ENCODE results near the gene GNRHR.
"Not testable (repeated sequence)": the region's sequence is repeated elsewhere in the genome, so short reads cannot be mapped to it uniquely, and the experiment has no call there.

GNRHR gene

DNA sequence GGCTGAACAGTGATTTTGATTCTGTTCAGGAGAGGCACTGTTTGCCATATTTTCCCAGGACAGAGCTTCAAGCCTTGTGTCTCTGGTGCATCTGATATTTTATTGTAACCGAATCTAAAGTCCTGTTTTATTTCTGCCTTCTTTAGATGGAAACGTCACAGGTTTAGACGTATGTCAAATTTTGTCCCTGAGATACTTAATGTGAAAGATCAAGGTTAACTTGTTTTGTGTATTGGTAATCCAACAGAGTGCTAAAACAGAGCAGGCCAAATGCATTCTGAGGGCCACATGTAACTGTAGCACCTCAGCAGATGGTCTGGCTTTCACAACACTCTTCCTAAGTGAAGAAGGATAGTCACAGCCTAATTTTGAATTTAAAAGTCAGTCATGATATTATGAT is at the start of gene GNRHR:
TSS of gene GNRHR (minus strand) at position 101 of the 400 bp plus-strand sequence. CDS start at position 48, 53 bp downstream.
- no peak for DNase-seq

DNA sequence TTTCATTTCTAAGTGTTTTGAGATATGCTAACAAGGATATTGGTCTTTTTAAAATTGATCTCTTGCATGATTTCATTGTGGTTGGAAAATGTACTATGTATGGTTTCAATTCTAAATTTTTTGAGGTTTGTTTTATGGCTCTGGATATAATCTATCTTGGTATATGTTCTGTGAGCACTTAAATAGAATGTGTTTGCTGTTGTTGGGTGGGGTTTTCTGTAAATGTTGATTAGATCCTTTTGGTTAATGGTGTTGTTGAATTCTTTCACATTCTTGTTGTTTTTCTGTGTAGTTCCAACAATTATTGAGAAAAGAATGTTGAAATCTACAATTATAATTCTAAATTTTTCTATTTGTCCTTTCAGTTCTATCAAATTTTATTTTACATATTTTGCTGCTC is 42.6 kb upstream of the GNRHR start:
- no peak for DNase-seq

DNA sequence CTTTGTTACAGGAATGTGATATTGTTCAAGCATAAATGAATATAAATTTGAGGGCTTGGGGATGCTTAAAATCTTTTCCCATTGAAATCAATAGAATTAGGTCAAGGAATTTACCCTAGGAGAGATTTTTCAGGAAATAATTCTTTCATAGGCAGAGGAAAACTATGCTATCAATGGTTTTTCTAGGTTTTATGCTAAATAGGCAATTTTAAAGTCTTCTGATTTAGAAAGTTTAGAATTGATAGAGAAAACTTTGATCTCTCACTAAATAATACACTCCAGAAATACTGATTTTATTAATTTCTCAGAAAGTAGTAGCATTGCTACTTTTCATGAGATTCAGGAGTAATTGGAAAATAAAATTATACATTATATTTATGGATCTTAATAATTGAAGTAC is 36.5 kb upstream of the GNRHR start:
- DNase-seq, result no peak

- DNase-seq, result no peak
Observed at GRCh38 chr4:67787311-67787710, 33.1 kb upstream of the GNRHR start.

DNA sequence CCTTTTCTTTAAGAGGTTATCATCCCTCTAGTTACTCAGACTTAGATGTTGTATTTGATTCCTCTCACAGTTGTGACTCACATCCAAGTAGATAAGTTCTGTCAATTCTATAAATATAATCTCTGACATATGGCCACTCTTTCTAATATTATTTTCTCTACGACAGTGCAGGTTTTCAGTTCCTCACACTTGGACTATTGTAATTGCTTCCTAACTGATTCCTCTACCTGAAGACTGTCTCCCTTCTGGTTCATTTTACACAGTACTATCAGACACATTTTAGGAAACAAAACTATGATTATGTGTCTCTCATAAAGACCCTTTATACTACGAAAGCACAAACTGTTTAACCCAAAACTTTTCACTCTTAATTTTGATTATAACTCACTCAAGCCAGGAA is 31.3 kb upstream of the GNRHR start:
- DNase-seq, result no peak

- DNase-seq, result no peak
Observed at GRCh38 chr4:67779631-67780030, 25.4 kb upstream of the GNRHR start.

GRCh38 chr4:67776746-67777145 is 22.6 kb upstream of the GNRHR start:
- no peak for DNase-seq

DNA sequence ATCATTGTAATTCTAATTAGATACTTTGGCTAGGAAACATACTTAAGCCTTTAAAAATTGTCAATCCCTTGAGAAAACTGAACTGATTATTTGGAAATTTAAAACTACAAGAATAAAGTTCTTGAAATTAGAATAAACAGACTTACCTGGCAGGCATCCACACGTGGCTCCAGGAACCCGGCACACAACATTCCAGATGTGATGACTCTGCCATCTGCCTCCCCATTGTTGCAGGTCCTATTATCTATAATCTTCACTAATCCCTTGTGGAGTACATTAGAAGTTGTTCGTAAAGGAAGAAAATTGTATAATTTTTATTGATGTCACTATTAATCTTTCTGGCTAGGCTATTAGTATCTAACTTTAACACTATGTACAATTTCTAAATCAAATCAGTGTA is 16.2 kb upstream of the GNRHR start:
- no peak for DNase-seq

GRCh38 chr4:67765928-67766327 is 11.7 kb upstream of the GNRHR start:
- DNase-seq, result no peak

- DNase-seq, result no peak
Observed at GRCh38 chr4:67765401-67765800, 11.2 kb upstream of the GNRHR start.

GRCh38 chr4:67764183-67764582 is 10.0 kb upstream of the GNRHR start:
- no peak for DNase-seq

DNA sequence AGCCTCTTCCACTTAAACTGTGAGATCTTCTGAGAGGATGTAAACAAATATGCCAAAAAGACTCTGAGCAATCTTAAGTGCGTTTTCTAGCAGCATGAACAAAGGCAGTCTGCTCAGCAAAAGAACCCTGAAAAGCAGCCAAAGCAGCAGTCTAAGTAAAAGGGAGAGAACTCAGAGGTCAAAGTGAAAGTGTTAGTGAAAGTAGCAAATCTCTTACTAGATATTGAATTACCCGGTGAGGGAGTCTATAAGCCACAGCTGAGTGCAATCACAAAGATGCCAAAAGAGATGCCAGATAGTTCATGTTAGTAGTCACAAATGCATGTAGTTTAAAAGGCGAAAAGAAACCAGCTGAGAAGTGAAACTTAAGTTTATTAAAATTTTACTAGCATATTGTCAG is 7.9 kb upstream of the GNRHR start:
- no peak for DNase-seq

GRCh38 chr4:67756991-67757390 is 2.8 kb upstream of the GNRHR start:
- not testable (repeated sequence) for DNase-seq

DNA sequence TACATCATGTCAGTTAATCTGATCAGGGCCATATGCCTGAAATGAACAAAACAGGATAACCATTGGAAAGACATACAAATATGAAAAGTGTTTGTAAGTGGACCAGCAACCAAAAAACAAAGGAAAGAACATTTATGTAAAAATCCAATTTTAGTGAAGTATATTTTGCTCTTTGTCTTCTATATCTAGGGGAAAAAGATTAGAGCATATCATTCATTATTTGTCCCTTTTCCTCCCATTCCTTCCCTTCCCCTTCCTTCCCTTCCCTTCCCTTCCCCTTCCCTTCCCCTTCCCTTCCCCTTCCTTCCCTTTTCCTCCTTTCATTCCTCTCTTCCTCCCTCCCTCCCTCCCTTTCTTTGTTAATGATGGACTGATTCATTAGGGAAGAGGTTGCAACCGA is 1.8 kb upstream of the GNRHR start:
- no peak for DNase-seq

- DNase-seq, result no peak
Observed at GRCh38 chr4:67751260-67751659, 2.9 kb downstream of the GNRHR start.

DNA sequence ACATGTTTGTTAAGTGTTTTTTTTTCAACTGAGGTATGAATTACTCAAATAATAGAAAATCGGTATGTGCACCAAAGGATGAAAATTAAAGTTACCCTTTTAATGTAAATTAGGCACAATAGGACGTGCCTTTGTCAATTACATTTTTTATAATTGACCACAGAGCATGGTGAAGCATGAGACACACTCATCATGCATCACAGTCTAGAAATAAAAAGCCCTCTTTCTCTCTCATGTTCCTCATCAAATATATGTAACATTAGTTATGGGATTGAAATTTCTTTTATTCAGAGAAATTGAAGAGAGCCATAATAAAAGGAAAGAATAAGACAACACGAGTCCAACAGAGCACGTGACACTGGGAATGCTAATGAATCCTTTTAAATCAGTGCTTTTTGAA is 3.5 kb downstream of the GNRHR start:
- DNase-seq, result no peak

DNA sequence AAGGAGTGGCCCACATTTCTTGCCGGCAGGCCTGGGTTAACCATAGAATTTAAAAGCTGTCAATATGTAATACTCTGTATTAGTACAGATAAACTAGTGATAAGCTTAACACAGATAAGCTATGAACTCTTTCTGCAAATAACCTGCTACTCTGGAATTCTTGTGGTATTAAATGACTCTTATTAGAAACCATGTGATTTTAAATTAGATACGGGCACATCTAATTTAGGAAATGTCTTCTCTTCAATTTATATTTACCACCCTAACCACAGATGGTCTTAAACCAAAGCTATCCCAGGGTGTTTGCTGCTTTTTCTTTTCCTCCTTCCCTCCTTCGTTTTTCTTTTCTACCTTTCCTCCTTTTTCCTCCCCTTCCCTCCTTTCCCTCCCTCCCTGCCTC is 4.9 kb downstream of the GNRHR start:
- DNase-seq, result no peak

DNA sequence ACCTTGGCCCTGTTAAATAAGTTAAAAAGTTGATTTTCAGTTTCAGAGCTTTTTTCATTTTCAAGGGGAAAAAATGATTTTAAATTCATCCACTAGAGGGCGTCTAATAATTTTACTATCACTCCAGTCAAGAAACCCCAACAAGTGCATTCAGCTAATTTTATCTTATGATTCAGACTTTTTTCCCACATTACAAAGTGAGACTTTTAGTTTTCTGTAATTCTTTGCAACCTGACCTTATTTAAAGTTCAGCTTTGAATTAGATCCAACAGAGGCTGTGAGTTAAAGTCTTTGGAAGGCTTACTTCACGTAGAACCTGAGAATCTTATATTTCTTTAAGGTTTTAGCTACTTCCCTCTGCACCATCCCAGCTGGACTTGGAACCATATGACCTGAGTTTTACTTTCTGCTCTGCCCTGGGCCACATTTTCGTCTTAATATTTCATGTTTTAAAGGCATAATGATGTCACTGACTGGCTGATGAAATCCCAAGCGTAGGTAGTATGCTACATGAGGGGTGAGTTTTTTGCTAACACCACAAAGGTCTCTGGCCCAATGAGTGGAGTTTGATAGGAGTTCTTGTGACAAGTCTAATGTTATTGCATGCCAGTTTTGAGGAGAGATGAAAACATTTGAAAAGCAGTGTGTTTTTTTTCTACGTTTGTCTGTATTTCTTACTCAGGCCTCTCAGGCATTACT is 7.2 kb downstream of the GNRHR start:
- no peak for DNase-seq

DNA sequence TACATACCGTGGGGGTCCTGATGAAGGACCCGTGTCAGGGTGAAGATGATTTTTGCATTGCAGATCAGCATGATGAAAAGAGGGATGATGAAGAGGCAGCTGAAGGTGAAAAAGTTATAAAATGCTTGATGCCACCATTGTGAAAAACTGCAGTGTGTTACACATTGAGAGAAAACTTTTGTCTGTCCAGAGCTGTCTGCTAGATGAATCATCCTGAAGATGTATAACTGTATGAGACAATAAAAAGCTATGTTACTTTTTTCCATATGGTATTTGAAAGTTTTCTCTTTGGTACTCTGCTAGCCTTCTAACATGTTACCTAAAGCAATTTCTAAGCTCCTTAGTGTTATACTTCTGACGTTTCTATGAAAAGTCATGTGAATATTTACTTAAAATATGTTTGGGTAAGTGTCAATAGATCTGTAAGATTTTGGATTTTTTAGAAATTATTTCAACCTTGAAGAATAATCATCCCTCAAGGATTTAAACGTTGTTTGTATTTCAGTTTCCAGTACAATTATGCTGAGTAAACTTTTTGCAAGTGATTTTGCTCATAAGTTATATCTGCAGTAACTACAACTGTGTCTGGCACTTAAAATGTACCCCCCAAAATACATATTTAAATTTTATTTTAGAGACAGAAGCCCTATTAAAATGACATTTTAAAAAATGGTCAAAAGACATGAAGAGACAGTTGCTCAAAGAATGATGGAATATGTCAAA is 9.5 kb downstream of the GNRHR start:
- DNase-seq, result no peak

DNA sequence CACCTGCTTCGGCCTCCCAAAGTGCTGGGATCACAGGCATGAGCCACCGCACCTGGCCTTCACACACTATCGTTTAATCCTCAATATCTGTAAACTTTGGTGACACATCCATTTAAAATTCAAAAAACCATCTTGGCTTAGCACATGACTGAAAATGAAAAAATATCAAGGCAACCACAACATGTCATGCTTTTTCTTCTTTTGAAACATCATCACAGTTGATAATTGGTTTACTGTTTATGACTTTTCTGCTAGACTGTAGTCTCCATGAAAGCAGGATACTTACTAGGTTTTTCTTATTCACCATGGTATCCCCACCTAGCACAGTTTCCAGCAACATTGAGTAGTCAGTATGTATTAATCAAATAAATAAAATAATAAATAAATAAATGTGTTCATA is 11.0 kb downstream of the GNRHR start:
- DNase-seq, result no peak

GRCh38 chr4:67736262-67736661 is 17.9 kb downstream of the GNRHR start:
- no peak for DNase-seq

DNA sequence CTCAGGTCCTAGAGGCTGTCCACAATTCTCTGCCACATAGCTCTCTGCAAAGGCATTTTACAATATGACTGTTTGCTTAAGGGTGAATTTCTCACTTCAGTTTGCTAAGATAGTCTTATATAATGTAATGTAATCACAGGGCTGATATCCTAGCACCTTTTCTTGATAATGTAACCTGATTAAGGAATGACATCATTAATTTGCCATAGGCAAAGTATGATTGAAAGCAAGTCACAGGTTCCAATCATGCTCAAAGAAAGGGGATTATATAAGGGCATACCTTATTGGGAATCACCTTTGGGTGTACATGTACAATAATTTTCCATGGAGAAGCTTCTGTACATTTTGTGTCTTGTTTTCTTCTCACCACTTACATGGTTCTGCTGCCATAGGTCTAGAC is 18.9 kb downstream of the GNRHR start:
- DNase-seq, result no peak

GRCh38 chr4:67730511-67730910 is 23.7 kb downstream of the GNRHR start:
- not testable (repeated sequence) for DNase-seq

GRCh38 chr4:67727124-67727850 is 26.9 kb downstream of the GNRHR start:
- DNase-seq, result no peak

Data from NCI-H446 treated with DMSO at 0.1 percent for 48 hours (cell line).